A549 (cell line): ENCODE results near the gene MUC5B.

Source experiments
- HOXB5 ChIP-seq: fragments of 250-450 bp; sonication (Bioruptor Pico); IDR thresholded peaks from 2 replicates; pipeline ENCODE4 v1.5.0; 2020; ENCODE audit warnings: mild to moderate bottlenecking, moderate library complexity
- MAZ ChIP-seq: fragments of 150-350 bp; IDR thresholded peaks from 2 replicates; pipeline ENCODE4 v1.6.1; 2014; ENCODE audit warnings: antibody characterized with exemption, low read depth, low read length, borderline replicate concordance
- RCOR1 ChIP-seq: fragments of 150-350 bp; IDR thresholded peaks from 2 replicates; pipeline ENCODE4 v1.6.1; 2014; ENCODE audit warnings: antibody characterized with exemption, low read length, low read depth

DNA sequence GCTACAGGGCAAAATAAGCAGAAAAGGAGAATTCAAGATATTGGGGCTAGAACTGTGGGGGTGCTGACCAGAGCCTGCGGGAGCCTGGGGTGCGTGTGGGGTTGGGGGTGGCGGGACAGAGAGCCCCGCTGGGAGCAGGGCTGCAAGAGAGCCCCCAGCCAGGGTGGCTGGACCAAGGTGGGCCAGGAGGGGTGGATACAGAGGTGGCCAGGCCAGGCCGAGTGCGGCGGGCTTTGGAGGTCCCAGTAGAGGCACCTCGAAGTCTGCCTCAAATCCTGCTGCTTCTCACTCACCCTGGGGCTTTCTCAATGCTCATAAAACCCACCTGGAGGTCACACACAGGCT lies 16.9 kb upstream of the MUC5B start:
- no peak for TF ChIP-seq RCOR1
- no peak for TF ChIP-seq HOXB5
- TF ChIP-seq MAZ: no peak
